Peyer's patch (tissue), 4 donors: ENCODE measurements around the gene ZNF710. TPM values are rescaled to one million over a fixed set of nuclear protein-coding genes. Genes with fewer than 3 reads are reported as not detected.

Experiments
- DNase-seq, 3 donors: peaks; one replicate each; pipeline ENCODE4 v3.0.0-alpha.2; 2017 to 2019
- H3K27ac ChIP-seq, 4 donors: fragments of 200-600 bp; sonication (generic); one replicate each; pipeline ENCODE4 v1.5.1; 2016 to 2019
- H3K27me3 ChIP-seq, 2 donors: fragments of 200-600 bp; sonication (generic); one replicate each; pipeline ENCODE4 v1.5.1; 2019
- H3K36me3 ChIP-seq, 3 donors: fragments of 200-600 bp; sonication (generic); one replicate each; pipeline ENCODE4 v1.5.1; 2016 to 2019
- H3K4me1 ChIP-seq, 4 donors: fragments of 200-600 bp; sonication (generic); one replicate each; pipeline ENCODE4 v1.5.1; 2016 to 2019
- H3K4me3 ChIP-seq, 4 donors: fragments of 200-600 bp; sonication (generic); 1 replicate in 3 of 4; 2 replicates in 1 of 4; pipeline ENCODE4 v1.5.1; 2016 to 2019; ENCODE audit warnings: mild to moderate bottlenecking in 1 of 4
- H3K9me3 ChIP-seq, 4 donors: fragments of 200-600 bp; sonication (generic); one replicate each; pipeline ENCODE4 v1.5.1; 2016 to 2019; ENCODE audit warnings: mild to moderate bottlenecking in 1 of 4
- CTCF ChIP-seq, 6 experiments: fragments of 450-650 bp in 4 of 6; fragments of 200-600 bp in 2 of 6; sonication (generic) in 1 of 6; IDR thresholded peaks; one replicate each; pipeline ENCODE4 v1.5.1; 2017 to 2019; ENCODE audit warnings: antibody characterized with exemption in 6 of 6, mild to moderate bottlenecking in 3 of 6, moderate library complexity in 1 of 6
- POLR2A ChIP-seq, 2 donors: fragments of 450-650 bp; IDR thresholded peaks; one replicate each; pipeline ENCODE4 v1.5.1; 2017; ENCODE audit warnings: antibody characterized with exemption in 2 of 2, mild to moderate bottlenecking in 2 of 2, moderate library complexity in 2 of 2
- small RNA-seq, 2 donors: library from RNA; depleted of rRNA; stranded (forward); fragments of <200 nt; gene quantifications; one replicate each; pipeline ENCODE3, GENCODE V24; 2016
- total RNA-seq, 4 donors: library from RNA; depleted of rRNA; stranded (reverse); fragments of >200 nt; gene quantifications; one replicate each; pipeline ENCODE4 v1.1.0, GENCODE V29; 2016

Gene ZNF710
- total RNA-seq, 4 donors from 2014 or later: 19.8 to 31.3 (median 23.2) TPM

DNA sequence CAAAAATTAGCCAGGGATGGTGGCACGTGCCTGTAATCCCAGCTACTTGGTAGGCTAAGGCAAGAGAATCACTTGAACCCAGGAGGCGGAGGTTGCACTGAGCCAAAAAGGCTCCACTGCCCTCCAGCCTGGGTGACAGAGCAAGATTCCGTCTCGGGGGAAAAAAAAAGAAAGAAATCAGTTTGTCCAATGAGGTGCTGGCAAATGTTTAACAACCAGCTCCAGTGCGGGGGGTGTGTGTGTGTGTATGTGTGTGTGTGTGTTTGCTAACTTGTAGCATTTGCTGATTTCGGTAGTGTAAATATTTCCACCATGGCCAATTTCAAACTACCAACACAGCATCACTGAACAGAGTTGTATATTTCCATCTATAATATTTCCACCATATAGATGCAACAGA is 124.9 kb downstream of the ZNF710 start:
- H3K4me1 ChIP-seq: peaks cover 0 to 8% (median 0%) of the 10 kb centered on the region in 4 donors
- H3K9me3 ChIP-seq: no peaks in the 10 kb centered on the region
- no peak overlapping the region for H3K4me3 ChIP-seq
- H3K27ac ChIP-seq: no peak overlapping the region
- TF ChIP-seq CTCF (IDR thresholded peaks at IDR 0.05) (no peak), POLR2A (IDR thresholded peaks at IDR 0.05) (no peak)
- H3K27me3 ChIP-seq: no peaks in the 10 kb centered on the region
- H3K36me3 ChIP-seq: no peaks in the 10 kb centered on the region
- no peak for DNase-seq

DNA sequence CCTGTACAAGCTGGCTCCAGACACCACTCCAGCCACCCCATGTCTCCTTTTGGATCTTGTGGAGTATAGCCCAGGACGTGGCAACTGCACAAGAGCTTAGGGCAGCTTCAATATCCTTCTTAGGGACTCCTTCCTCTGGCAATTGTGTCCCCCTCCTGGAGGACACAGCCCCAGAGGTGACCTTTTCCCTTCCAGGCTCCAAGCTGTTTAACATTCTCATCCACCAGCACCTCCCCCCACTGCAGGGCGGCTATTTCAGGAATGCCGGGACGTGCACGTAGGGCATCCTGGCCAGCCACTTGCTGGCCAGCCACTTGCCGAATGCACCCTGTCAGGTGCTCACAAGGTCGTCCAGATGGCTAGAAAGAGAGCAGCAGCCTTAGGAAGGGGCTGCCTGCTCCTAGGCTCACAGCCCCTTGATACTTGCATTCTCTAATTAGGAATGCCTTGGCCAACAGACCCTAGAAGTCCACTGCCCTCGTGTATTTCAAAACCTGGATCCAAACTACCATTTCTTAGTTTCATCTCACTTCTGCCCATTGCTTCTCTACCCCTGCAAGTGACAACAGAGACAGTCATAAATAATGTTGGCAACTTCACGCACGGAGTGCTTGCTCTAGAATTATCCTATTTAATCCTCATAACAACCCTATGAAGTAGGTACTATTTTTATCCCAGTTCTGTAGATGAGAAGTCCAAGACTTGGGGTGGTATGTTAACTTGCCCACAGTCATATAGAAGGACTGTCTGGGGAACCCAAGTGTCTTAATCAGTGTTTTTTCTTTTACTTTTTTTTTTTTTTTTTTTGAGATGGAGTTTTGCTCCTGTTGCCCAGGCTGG is 125.7 kb downstream of the ZNF710 start:
- Histone ChIP-seq H3K4me1 (peaks cover 0 to 8% (median 0%) of the 10 kb centered on the region in 4 donors), H3K27me3 (no peaks in the 10 kb centered on the region), H3K4me3 (no peak overlapping the region), H3K27ac (no peak overlapping the region), H3K36me3 (no peaks in the 10 kb centered on the region), H3K9me3 (no peaks in the 10 kb centered on the region)
- DNase-seq: no peak
- TF ChIP-seq CTCF (IDR thresholded peaks at IDR 0.05): no peak
- no peak for TF ChIP-seq POLR2A (IDR thresholded peaks at IDR 0.05)

DNA sequence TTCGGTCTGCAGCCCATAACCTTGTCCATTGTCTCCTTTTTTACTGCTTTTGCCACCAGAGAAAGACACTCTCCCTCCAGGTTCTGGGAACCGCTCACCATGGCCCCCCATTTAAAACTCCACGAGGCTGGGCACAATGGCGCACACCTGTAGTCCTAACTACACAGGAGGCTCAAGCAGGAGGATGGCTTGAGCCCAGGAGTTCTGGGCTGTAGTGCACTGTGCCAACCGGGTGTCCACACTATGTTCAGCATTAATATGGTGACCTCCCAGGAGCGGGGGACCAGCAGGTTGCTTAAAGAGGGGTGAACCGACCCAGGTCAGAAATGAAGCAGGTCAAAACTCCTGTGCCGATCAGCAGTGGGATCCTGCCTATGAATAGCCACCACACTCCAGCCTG is 129.2 kb downstream of the ZNF710 start:
- Histone ChIP-seq H3K9me3 (no peaks in the 10 kb centered on the region), H3K27ac (no peak overlapping the region), H3K27me3 (no peaks in the 10 kb centered on the region), H3K36me3 (no peaks in the 10 kb centered on the region), H3K4me3 (no peak overlapping the region), H3K4me1 (peaks cover 0 to 8% (median 0%) of the 10 kb centered on the region in 4 donors)
- no peak for TF ChIP-seq CTCF (IDR thresholded peaks at IDR 0.05)
- TF ChIP-seq POLR2A (IDR thresholded peaks at IDR 0.05): no peak
- DNase-seq: no peak

Small RNAs within 50 kb of the gene (small RNA-seq; reads per million reads assigned to genes)
- 0 to 1.2 reads per million in 2 donors for gene MIR3174
- 0 reads per million in 2 donors for gene RF00066

Other genes with a start within 250 kb of the ZNF710 start
- not detected for gene MESP2, start 225.0 kb upstream of the ZNF710 start, total RNA-seq
- gene ANPEP, start 186.5 kb upstream of the ZNF710 start, total RNA-seq: 1,000 to 10,000 TPM in 3 of 4 donors, 100 to 1,000 TPM in 1; 295 to 7,069 (median 4,830) TPM
- 100 to 1,000 TPM in 1 of 4 donors, 10 to 100 TPM in 3; 13.2 to 106 (median 63.5) TPM for gene AP3S2, start 107.3 kb upstream of the ZNF710 start, total RNA-seq
- gene ARPIN, start 88.4 kb upstream of the ZNF710 start, total RNA-seq: 10 to 100 TPM; 20.6 to 60.4 (median 50.7) TPM
- 100 to 1,000 TPM in 3 of 4 donors, 10 to 100 TPM in 1; 89.9 to 184 (median 119) TPM for gene IDH2, start 101.1 kb downstream of the ZNF710 start, total RNA-seq
- 100 to 1,000 TPM in 2 of 4 donors, 10 to 100 TPM in 2; 63.2 to 147 (median 91.3) TPM for gene SEMA4B, start 200.0 kb downstream of the ZNF710 start, total RNA-seq
- 100 to 1,000 TPM in 3 of 4 donors, 10 to 100 TPM in 1; 71.0 to 166 (median 130) TPM for gene CIB1, start 232.6 kb downstream of the ZNF710 start, total RNA-seq
- gene GDPGP1, start 232.9 kb downstream of the ZNF710 start, total RNA-seq: 10 to 100 TPM in 3 of 4 donors, 1 to 10 TPM in 1; 8.3 to 24.0 (median 19.6) TPM
- not detected for gene TTLL13, start 248.2 kb downstream of the ZNF710 start, total RNA-seq